VCaP (cell line): ENCODE data around the gene PLS3.

Source experiments
- H3K27ac ChIP-seq: fragments of 450-650 bp; 2 replicates; pipeline ENCODE4 v1.5.1; 2017
- TF ChIP-seq, protein P1 (sequence below): fragments of 450-650 bp; conservative IDR thresholded peaks from 2 replicates; pipeline ENCODE4 v1.5.1; 2017; ENCODE audit warnings: mild to moderate bottlenecking, moderate library complexity

Gene PLS3

DNA sequence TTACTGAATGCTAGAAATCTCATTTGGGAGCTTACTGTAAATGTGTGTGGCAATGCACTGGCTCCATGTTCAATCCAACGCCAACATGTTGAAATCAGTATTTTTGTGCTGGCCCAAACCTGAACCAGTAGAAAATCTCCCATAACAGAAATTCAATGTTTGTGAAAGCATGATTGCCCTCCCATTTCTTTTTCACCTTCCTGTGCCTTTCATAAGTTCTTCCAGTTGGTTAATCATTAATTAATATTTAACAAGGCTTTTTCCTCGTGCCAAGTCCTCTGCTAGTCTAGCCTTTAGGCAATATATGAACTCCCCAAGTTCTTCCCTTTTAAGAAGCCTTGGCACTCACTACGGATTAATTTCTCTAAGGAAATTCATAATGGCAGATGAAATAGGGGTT is 1.3 kb upstream of the PLS3 start:
- H3K27ac ChIP-seq = no peak overlapping the region
- TF ChIP-seq, protein P1, sequence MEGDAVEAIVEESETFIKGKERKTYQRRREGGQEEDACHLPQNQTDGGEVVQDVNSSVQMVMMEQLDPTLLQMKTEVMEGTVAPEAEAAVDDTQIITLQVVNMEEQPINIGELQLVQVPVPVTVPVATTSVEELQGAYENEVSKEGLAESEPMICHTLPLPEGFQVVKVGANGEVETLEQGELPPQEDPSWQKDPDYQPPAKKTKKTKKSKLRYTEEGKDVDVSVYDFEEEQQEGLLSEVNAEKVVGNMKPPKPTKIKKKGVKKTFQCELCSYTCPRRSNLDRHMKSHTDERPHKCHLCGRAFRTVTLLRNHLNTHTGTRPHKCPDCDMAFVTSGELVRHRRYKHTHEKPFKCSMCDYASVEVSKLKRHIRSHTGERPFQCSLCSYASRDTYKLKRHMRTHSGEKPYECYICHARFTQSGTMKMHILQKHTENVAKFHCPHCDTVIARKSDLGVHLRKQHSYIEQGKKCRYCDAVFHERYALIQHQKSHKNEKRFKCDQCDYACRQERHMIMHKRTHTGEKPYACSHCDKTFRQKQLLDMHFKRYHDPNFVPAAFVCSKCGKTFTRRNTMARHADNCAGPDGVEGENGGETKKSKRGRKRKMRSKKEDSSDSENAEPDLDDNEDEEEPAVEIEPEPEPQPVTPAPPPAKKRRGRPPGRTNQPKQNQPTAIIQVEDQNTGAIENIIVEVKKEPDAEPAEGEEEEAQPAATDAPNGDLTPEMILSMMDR = no peak

DNA sequence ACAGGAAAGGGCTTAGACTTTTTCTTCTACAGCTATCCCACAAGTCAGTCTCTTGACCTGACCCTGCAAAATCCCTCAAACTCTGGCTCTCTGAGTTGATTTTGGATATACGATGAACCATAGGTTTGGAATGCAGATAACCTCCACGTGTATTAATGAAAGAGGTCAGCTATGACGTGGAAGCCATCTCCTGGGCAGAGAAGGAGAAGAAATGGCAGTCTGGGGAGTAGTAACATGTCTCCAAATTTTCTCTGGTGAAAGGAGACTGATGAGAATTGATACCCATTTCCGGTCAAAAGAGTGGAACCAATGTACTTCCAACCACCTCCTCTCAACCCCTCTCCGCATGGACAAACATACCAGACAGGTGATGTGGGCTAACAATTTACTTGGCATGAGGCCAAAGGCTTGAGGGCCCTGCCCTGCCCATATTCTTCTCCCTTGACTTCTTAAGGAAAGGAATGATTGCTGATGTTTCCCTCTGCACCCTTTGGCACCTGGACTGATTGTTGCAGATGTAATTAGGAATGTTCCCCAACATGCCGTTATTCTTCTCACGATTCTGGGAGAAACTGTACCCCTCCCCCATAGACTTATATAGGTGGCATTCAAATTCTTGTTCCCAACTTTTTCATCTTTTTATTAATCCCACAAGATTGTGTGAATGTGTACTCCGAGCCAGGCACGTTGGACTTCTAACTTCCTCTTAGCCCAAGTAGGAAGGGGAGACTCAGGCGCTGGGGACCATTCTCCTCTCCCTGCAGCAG is 580 bp upstream of the PLS3 start:
- H3K27ac ChIP-seq = 0 out of 2 replicates have a peak overlapping the region, but pooled peaks have one; percentile 4
- TF ChIP-seq, protein P1 = no peak

DNA sequence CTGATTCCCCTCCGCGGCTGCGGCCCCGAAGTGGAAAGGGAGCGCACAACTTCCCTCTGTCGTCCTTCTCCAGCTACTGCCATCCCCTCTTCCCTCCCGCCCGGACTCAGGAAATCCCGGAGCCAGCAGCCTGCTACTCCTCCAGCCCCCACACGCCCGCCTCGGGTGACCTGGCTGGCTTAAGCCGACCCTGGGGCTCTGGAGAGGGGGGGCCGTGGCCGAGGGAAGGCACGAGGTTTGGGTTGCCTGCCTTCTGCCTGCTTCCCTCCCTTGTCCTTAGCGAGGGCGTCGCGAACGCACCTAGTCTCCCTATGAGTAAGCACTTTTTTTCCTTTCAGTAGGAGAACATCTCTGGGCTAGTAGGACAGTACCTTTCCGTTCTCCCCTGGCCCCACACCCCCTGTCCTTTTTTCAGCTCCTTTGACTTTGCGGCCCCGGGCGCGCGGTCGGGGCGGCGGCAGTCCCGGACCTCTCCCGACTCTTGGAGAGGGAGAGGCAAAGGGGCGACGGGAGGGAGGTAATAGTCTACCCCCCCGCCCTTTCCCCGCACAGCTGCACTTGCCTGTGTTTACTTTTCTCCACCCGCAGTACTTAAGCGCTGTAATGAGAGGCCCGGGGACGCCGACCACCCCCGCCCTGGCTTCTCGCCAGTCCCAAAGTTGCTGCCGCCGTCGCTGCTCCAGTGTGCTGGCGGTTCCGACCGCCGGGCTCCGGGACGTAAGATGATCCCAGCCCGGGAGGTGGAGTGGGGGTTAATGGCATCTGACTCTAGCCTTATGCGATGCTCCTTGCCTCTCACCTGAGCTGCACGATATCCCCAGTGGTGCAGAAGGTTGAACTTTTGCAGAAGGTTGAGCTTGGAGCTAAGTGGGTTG is 868 bp downstream of the PLS3 start:
- TF ChIP-seq, protein P1 = no peak
- H3K27ac ChIP-seq = peak overlapping the region; percentile 42

DNA sequence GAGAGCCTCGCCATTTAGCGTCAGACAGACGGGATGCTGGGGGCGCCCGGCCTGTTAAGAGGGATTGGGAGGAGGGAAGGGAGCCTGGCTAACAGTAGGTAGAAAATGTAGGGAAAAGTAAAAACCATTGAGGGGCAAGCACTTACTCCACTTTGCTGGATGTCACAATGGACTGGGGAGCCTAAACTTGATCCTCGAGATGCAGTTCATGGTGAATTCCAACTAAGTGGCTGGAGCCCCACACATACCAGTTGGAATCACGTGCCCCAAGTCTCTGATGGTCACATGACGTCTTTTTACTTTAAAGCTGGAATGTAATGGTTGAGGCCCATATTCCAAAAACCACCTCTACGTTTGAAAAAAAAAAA is 1.5 kb downstream of the PLS3 start:
- H3K27ac ChIP-seq = no peak overlapping the region
- TF ChIP-seq, protein P1 = no peak

DNA sequence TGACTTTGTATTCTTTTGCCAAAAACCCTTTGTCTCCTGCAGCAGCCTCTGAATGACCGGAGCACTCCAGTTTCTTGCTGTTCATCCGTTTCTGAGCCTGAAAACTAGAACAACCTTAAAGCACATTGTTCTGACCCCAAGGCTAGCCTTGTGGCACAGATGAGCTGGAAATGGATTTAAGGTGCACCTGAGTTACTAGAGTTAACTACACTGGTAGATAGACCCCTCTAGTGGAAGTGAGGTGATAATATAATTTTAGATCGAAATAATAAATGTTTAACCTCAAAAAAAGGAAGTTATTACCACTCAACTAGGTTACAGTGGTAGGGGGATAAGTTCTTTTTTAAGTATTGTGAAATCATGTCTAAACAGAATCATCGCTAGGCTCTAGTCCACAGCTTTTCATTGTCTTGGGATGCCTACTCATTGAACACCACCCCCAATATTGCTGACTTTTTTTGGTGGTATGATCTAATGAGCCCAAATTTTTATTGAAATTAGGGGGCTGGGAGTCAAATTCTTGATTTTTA is 2.7 kb downstream of the PLS3 start:
- H3K27ac ChIP-seq = no peak overlapping the region
- TF ChIP-seq, protein P1 = no peak

DNA sequence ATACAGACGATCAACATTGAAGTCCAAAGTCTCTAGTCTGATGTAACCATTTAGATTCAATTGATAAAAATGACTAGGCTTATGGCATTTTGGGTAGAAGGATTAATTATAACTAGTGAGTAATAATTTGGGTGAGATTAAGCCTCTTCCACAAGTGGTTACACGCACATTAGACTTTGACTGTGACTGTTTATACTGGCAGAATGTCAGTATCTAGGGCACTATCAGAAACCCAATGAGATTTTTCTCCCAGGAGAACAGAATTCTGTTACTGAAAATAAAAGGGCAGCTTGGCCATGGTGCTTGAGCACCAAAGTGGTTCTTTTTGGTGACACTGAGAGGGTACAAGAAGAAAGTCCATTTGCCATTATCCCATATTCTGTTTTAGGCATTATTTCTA is 3.3 kb downstream of the PLS3 start:
- TF ChIP-seq, protein P1 = no peak
- H3K27ac ChIP-seq = no peak overlapping the region

DNA sequence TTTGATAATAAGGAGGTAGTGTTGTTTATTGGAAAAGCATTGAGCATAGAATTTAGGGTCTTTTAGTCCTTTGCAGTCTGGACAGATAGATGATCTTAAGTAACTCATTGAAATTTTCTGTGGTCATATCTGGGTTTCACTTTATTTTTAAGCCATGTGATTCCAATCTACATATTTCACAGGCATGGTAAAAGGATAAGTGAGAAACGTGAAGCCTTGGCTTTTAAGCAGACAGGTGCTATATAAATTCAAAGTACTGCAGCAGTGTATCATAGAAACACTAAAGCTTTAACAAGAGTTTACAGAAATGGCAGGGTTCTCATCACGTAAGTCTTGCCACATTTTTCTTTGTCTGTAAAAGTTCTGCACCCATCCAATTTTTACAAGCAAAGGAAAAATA is 4.9 kb downstream of the PLS3 start:
- TF ChIP-seq, protein P1 = no peak
- no peak overlapping the region for H3K27ac ChIP-seq
